Natural killer cell treated with Interleukin-12 subunit alpha and Interleukin-12 subunit beta and Interleukin-15 and Interleukin-18, amount 100 ng/mL, for 72 hours (primary cell): ENCODE results near the gene AP1G2. TPM values are rescaled to one million over a fixed set of nuclear protein-coding genes. Genes with fewer than 3 reads are reported as not detected.
"Not testable (repeated sequence)": the region's sequence is repeated elsewhere in the genome, so short reads cannot be mapped to it uniquely, and the experiment has no call there.

Source experiments
- ATAC-seq, 2 donors: fragments of 150-1000 bp; cut with Tn5 transposase in 1 of 2; sonication (Bioruptor Pico), chemical (Tn5 transposase) in 1 of 2; 2 replicates each; pipeline ENCODE4 v1.10.0; 2021
- DNase-seq: peaks from one replicate; pipeline ENCODE4 v3.0.0; 2022; ENCODE audit warnings: low spot score
- H3K27ac Mint-ChIP-seq, 2 donors: 1 replicate in 1 of 2; 2 replicates in 1 of 2; pipeline ENCODE4 v1.8.0; 2022; ENCODE audit warnings: mixed read lengths in 2 of 2, mild to moderate bottlenecking in 1 of 2, moderate library complexity in 1 of 2
- H3K27me3 Mint-ChIP-seq, 2 donors: 1 replicate in 1 of 2; 2 replicates in 1 of 2; pipeline ENCODE4 v1.8.0; 2022; ENCODE audit warnings: mixed read lengths in 2 of 2
- H3K36me3 Mint-ChIP-seq: one replicate; pipeline ENCODE4 v1.8.0; 2022; ENCODE audit warnings: mixed read lengths
- H3K4me1 Mint-ChIP-seq, 2 donors: 1 replicate in 1 of 2; 2 replicates in 1 of 2; pipeline ENCODE4 v1.8.0; 2022; ENCODE audit warnings: low read depth in 2 of 2, mixed read lengths in 2 of 2, mild to moderate bottlenecking in 1 of 2
- H3K4me3 Mint-ChIP-seq: one replicate; pipeline ENCODE4 v1.8.0; 2022; ENCODE audit warnings: mixed read lengths
- H3K9me3 Mint-ChIP-seq: 2 replicates; pipeline ENCODE4 v1.8.0; 2022; ENCODE audit warnings: mixed read lengths
- total RNA-seq, 2 donors: library from RNA; stranded (reverse); gene quantifications; one replicate each; pipeline ENCODE4 v1.2.3, GENCODE V29; 2022

Gene AP1G2, protein sequence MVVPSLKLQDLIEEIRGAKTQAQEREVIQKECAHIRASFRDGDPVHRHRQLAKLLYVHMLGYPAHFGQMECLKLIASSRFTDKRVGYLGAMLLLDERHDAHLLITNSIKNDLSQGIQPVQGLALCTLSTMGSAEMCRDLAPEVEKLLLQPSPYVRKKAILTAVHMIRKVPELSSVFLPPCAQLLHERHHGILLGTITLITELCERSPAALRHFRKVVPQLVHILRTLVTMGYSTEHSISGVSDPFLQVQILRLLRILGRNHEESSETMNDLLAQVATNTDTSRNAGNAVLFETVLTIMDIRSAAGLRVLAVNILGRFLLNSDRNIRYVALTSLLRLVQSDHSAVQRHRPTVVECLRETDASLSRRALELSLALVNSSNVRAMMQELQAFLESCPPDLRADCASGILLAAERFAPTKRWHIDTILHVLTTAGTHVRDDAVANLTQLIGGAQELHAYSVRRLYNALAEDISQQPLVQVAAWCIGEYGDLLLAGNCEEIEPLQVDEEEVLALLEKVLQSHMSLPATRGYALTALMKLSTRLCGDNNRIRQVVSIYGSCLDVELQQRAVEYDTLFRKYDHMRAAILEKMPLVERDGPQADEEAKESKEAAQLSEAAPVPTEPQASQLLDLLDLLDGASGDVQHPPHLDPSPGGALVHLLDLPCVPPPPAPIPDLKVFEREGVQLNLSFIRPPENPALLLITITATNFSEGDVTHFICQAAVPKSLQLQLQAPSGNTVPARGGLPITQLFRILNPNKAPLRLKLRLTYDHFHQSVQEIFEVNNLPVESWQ
- 100 to 1,000 TPM; 151 to 229 TPM for total RNA-seq

DNA sequence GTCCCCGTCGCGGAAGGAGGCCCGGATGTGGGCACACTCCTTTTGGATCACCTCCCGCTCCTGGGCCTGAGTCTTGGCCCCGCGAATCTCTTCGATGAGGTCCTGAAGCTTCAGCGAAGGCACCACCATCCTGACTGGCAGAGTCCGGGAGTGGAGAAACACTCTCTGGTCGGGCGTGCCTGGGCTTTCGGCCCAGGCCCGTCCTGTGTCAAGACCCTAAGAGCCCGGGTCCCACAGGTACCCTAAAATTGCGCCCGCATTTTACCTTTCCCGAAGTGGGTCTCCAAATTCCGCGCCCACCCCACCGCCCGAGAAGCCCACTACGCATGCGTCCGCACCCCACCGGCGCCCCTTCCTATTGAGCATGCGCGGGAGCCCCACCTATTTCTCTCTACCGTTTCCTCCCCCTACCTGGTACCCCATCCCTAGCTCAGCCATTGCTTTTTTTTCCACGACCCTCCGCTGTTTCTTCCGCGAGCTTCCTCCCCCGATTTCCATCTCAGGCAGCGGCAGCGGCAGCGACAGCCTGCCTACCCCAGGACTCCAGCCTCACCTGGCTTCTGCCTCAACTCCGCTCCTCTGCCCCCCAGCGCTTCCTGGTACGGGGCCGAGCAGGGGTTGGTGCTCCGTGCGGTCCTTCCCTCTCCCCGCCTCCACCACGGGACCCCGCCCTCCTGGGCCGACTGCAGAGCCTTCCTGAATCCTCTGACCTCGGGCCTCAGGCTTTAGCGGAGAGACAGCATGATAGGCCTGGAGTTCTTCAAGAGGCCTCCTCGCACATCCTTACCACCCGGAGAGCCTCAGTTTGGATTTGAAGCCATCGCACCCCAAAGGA lies at the start of gene AP1G2:
Gene AP1G2, minus strand, starts transcription at position 606 of the 835 bp plus-strand sequence. Its CDS starts 477 bp downstream, at position 129.
- H3K4me1 Mint-ChIP-seq: peaks cover 28% of the 10 kb centered on the region in 2 donors
- H3K36me3 Mint-ChIP-seq: no peaks in the 10 kb centered on the region
- peak; percentile 96 to 97 for ATAC-seq
- peaks cover 4 to 7% of the 10 kb centered on the region in 2 donors for H3K27me3 Mint-ChIP-seq
- no peaks in the 10 kb centered on the region for H3K9me3 Mint-ChIP-seq
- DNase-seq: peak; percentile 92
- peak within 1 kb of the TSS; percentile 90 to 93 for H3K27ac Mint-ChIP-seq
- peak within 1 kb of the TSS; percentile 97 for H3K4me3 Mint-ChIP-seq

DNA sequence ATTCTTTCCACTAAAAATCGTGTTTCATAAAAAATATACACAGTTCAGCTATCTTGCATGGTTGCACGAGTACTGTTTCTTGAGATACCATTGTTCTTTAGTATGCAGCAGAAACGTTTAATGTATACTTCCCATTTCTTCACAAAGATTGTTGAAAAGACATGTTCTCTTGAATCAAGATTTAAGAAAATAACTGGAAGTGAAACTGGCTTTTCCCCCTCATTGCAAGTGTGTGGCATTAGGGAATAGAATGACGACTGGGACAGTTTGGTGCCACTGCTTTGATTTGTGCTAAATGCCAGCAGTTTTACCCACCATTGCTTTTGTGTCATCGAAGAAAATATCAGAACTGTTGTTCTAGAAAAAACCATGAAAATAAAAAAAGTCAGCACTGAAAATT lies 48.3 kb upstream of the AP1G2 start:
- no peak overlapping the region for H3K27ac Mint-ChIP-seq
- DNase-seq (no peak), ATAC-seq (no peak)
- no peak overlapping the region for H3K4me3 Mint-ChIP-seq
- H3K36me3 Mint-ChIP-seq: no peaks in the 10 kb centered on the region
- H3K9me3 Mint-ChIP-seq: no peaks in the 10 kb centered on the region
- H3K4me1 Mint-ChIP-seq: peaks cover 4 to 7% of the 10 kb centered on the region in 2 donors
- peaks cover 6 to 11% of the 10 kb centered on the region in 2 donors for H3K27me3 Mint-ChIP-seq

DNA sequence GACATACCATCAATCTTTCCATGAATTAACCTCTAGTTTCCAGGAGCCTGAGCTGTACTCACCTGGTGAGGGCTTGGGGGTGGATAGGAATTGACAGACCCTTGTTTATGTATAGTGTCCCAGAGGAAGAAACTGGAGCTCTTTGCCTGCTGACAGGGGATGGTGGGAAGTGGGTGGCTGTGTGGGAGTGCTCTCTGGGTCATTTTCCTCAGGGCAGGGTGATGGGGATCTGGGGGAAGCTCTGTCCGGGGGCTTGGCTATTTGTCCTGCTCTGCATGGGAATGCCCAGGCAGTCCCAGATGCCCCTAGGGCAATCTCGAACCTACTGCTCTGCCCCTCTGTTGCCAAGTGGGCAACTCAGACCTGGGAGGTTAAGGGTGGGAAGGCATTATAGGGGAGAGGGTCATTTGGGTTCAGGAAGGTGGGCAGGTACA lies 46.8 kb upstream of the AP1G2 start:
- no peak overlapping the region for H3K4me3 Mint-ChIP-seq
- no peak for ATAC-seq
- H3K4me1 Mint-ChIP-seq: peaks cover 16 to 20% of the 10 kb centered on the region in 2 donors
- no peaks in the 10 kb centered on the region for H3K27me3 Mint-ChIP-seq
- DNase-seq: no peak
- no peaks in the 10 kb centered on the region for H3K36me3 Mint-ChIP-seq
- no peaks in the 10 kb centered on the region for H3K9me3 Mint-ChIP-seq
- no peak overlapping the region for H3K27ac Mint-ChIP-seq

DNA sequence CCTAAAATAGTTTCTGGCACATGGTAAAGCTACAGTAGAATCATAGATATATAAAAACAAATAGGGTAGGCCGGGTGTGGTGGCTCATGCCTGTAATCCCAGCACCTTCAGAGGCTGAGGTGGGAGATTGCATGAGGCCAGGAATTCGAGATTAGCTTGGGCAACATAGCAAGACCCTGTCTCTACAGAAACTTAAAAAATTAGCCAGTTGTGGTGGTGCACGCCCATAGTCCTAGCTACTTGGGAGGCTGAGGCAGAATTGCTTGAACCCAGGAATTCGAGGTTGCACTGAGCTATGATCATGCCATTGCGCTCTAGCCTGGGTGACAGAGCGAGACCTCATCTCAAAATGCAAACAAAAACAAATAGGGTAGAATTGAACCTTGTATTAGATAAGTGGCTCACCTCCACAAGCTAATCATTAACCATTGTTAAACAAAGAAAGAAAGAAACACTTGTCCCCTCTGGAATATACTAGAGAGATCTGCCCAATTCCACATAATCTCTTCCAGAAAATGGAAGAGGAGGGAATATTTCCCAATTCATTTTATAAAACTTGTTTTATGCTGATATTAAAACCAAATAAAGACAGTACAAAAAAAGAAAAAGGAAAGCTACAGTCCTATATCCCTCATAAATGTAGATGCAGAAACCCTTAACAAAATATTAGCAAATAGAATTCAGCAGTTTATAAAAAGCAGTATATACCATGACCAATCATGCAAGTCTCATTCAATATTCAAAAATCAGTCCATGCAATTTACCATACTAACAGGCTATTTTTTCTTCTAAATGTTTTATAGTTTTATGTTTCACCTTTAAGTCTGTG lies 45.9 kb upstream of the AP1G2 start:
- DNase-seq (no peak), ATAC-seq (no peak)
- peaks cover 4% of the 10 kb centered on the region for H3K9me3 Mint-ChIP-seq
- H3K4me1 Mint-ChIP-seq: peaks cover 23 to 26% of the 10 kb centered on the region in 2 donors
- peaks cover 5% of the 10 kb centered on the region for H3K36me3 Mint-ChIP-seq
- no peaks in the 10 kb centered on the region for H3K27me3 Mint-ChIP-seq
- no peak overlapping the region for H3K27ac Mint-ChIP-seq
- H3K4me3 Mint-ChIP-seq: no peak overlapping the region

DNA sequence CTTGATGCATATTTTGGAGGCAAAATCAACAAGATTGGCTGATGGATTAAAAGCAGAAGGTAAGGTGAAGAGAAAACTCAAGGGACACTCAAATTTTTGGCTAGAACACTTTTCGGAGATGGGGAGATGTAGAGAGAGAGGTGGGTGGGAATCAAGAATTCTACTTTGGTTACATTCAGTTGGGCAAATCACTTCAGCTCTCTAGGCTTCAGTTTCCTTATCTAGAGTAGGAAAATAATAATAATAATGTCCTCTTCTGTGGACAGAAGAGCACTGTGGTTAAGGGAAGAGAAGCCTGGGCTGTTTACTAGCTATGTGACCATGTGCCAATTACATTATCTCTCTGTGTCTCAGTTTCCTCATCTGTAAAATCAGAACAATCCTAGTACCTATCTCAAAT lies 45.2 kb upstream of the AP1G2 start:
- Mint-ChIP-seq H3K4me3 (no peak overlapping the region), H3K27ac (no peak overlapping the region), H3K36me3 (peaks cover 5% of the 10 kb centered on the region), H3K4me1 (peaks cover 23 to 26% of the 10 kb centered on the region in 2 donors), H3K9me3 (peaks cover 4% of the 10 kb centered on the region), H3K27me3 (no peaks in the 10 kb centered on the region)
- DNase-seq (no peak), ATAC-seq (no peak)

DNA sequence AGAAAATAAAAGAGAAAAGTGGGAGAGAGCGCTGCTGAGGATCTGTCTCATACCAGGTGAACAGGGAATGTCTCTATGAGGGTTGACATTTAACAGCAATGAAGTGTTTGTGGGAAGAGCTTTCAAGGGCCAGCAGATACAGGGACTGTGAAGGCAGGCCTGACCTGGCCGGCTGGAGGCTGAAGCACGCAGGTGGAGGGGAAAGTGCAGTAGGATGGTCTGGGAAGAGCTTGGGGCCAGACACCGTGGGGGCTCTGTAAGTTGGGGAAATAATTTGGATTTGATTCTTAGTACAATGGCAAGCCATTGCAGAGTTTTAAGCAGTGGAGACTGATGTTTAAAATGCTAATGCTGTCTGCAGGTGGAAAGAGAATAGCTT lies 44.8 kb upstream of the AP1G2 start:
- Mint-ChIP-seq H3K36me3 (peaks cover 5% of the 10 kb centered on the region), H3K4me1 (peaks cover 23 to 27% of the 10 kb centered on the region in 2 donors), H3K4me3 (no peak overlapping the region), H3K27ac (no peak overlapping the region), H3K27me3 (no peaks in the 10 kb centered on the region), H3K9me3 (peaks cover 4% of the 10 kb centered on the region)
- ATAC-seq (no peak), DNase-seq (no peak)

DNA sequence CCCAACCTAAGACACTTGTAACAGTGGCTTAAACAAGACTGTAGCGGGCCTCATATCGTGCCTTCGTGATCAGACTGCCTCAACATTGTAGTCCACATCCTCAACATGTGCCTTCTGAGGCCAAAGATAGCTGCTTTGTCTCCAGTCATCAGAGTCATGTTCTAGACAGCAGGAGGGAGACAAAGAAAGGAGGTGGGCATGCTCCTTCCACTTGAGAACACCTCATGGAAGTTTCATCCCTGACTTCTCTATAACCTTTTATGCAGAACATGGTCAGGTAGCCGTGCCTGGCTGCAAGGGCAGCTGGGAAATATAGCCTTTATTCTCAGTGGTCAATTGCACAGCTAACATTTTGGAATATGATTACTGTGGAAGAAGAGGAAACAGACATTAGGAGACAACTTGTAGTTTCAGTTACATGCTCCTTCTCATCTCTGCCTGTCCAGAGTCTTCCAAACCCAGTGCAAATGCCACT lies 43.3 kb upstream of the AP1G2 start:
- peaks cover 33 to 36% of the 10 kb centered on the region in 2 donors for H3K4me1 Mint-ChIP-seq
- peak overlapping the region; percentile 92 to 96 for H3K27ac Mint-ChIP-seq
- no peak overlapping the region for H3K4me3 Mint-ChIP-seq
- peaks cover 5% of the 10 kb centered on the region for H3K36me3 Mint-ChIP-seq
- no peak for DNase-seq
- ATAC-seq: no peak
- H3K9me3 Mint-ChIP-seq: peaks cover 4% of the 10 kb centered on the region
- no peaks in the 10 kb centered on the region for H3K27me3 Mint-ChIP-seq

DNA sequence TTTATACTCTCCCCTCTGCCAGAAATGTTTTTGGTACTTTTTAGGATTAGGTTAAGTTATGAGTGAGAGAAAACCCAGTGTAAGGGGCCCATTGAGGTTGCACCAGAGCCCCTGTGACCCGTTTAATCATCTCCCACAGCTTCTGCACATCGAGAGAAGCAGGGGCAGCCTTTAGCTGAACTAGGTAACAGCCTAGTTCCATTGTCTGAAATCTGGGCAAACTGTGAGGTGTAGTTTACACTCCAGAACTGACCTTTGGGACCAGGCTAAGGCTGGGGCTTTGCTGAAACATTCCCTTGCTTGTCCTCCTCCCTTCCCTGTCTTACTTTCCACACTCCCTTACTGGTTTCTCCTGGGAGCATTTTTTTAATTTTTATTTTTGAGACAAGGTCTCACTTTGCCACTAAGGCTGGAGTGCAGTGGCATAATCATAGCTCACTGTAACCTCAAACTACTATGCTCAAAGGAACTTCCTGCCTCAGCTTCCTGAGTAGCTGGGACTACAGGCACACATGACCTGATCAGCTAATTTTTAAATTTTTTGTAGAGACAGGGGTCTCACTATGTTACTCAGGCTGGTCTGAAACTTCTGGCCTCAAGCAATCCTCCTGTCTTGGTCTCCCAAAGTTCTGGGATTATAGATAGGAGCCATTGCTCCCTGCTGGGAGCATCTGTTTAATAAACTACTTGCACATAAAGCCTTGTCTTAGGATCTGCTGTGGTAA lies 42.7 kb upstream of the AP1G2 start:
- Mint-ChIP-seq H3K9me3 (peaks cover 4% of the 10 kb centered on the region), H3K27me3 (no peaks in the 10 kb centered on the region), H3K36me3 (peaks cover 5% of the 10 kb centered on the region), H3K4me1 (peaks cover 38 to 40% of the 10 kb centered on the region in 2 donors), H3K4me3 (peak overlapping the region; percentile 64), H3K27ac (peak overlapping the region; percentile 92 to 96)
- ATAC-seq (peak; percentile 47 to 66), DNase-seq (no peak)

DNA sequence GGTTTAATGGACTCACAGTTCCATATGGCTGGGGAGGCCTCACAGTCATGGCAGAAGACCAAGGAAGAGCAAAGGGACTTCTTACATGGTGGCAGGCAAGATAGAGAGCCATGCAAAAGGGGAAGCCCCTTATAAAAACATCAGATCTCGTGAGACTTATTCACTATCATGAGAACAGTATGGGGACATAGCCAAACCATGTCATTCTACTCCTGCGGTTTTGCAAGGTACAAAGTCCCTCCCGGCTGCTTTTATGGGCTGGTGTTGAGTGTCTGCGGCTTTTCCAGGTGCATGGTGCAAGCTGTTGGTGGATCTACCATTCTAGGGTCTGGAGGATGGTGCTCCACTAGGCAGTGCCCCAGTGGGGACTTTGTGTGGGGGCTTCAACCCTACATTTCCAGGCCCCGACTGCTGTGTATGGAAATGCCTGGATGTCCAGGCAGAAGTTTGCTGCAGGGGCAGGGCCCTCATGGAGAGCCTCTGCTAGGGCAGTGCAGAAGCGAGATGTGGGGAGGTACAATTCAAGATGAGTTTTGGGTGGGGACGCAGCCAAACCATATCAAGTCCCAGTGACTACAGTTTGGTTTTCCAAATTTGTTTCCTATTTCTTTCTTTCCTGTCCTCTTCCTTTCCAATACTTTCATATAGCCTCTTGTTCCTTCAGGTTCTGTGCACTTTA lies 42.0 kb upstream of the AP1G2 start:
- H3K9me3 Mint-ChIP-seq, H3K36me3 Mint-ChIP-seq, DNase-seq, H3K27me3 Mint-ChIP-seq, ATAC-seq: not testable (repeated sequence)
- Mint-ChIP-seq H3K4me1 (peaks cover 38 to 40% of the 10 kb centered on the region in 2 donors), H3K27ac (peak overlapping the region; percentile 92 to 96), H3K4me3 (peak overlapping the region; percentile 64)

DNA sequence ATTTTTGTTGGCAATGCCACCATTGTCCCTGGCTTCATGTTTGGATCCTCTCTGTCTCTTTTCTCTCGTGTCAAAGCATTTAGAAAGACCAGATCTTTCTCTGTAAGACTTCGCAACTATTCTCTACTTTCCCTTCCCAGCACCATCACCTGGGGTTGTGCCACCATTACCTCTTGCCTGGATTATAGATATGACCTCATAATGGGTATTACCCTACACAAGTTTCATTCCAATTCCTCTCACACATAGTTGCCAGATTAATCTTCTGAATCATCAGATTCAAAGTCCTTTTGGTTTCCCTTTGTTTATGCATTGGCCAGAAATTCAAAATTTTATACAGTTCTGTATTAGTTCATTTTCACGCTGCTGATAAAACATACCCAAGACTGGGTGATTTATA lies 41.4 kb upstream of the AP1G2 start:
- Mint-ChIP-seq H3K36me3 (peaks cover 5% of the 10 kb centered on the region), H3K27ac (peak overlapping the region; percentile 92 to 96), H3K4me3 (peak overlapping the region; percentile 26), H3K4me1 (peaks cover 38 to 40% of the 10 kb centered on the region in 2 donors), H3K27me3 (no peaks in the 10 kb centered on the region), H3K9me3 (peaks cover 4% of the 10 kb centered on the region)
- ATAC-seq: no peak
- no peak for DNase-seq

DNA sequence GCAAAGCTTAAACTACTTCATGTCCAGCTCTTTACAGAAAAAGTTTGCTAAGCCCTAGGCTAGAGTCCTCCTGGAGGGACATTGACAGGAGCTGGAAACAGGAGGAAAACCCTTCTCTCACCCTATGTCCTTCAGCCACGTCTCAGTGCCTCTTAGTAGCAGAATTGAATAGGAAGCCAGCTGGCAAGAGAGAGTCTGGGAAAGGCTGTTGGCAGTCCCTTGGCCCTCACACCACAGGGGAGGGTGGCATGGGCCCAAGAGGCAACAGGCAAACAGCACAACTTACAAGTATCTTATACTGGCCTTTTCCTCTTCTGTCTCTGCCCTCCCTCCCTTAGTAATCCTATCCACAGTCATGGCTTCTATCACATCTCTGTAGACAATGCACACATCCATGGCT lies 40.9 kb upstream of the AP1G2 start:
- peaks cover 5% of the 10 kb centered on the region for H3K36me3 Mint-ChIP-seq
- peaks cover 38 to 40% of the 10 kb centered on the region in 2 donors for H3K4me1 Mint-ChIP-seq
- no peak for ATAC-seq
- peak overlapping the region; percentile 92 to 96 for H3K27ac Mint-ChIP-seq
- H3K4me3 Mint-ChIP-seq: no peak overlapping the region
- peaks cover 4% of the 10 kb centered on the region for H3K9me3 Mint-ChIP-seq
- DNase-seq: no peak
- H3K27me3 Mint-ChIP-seq: no peaks in the 10 kb centered on the region
